GM19238 (cell line): ENCODE measurements around the gene HTRA3.

Source experiments
- DNase-seq: peaks from one replicate; pipeline ENCODE4 v3.0.0; 2011; ENCODE audit warnings: low spot score; ENCODE audit not compliant: insufficient read length

HTRA3 gene

DNA sequence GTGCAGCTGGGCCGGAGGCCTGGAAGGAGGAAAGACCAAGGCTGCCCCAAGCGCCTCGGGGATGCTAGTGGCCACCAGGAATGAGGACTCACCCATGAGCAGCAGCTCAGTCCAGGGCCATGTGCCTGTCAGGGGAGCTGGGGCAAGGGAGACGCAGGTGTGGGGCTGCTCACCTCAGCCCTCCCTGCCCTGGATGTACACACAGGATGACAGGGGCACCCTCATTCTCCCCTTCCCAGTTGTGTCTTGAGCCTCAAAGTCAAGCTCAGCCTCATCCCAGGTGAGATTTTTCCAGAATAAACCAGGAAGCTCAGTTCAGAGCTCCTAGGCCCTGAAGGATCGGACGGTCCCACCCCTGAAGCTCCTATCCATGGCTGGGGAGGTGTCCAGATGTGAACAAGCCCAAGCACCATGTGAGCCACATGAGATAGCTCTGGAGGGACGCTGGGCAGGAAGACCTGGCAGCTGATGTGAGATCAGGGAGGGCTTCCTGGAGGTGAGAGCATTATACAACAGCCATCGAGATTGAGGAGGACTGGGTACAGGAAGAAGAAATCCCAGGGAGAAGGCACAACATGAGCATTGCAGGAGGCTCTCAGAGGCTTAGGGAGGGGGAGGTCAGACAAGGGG lies 23.0 kb downstream of the HTRA3 start:
- DNase-seq: no peak

DNA sequence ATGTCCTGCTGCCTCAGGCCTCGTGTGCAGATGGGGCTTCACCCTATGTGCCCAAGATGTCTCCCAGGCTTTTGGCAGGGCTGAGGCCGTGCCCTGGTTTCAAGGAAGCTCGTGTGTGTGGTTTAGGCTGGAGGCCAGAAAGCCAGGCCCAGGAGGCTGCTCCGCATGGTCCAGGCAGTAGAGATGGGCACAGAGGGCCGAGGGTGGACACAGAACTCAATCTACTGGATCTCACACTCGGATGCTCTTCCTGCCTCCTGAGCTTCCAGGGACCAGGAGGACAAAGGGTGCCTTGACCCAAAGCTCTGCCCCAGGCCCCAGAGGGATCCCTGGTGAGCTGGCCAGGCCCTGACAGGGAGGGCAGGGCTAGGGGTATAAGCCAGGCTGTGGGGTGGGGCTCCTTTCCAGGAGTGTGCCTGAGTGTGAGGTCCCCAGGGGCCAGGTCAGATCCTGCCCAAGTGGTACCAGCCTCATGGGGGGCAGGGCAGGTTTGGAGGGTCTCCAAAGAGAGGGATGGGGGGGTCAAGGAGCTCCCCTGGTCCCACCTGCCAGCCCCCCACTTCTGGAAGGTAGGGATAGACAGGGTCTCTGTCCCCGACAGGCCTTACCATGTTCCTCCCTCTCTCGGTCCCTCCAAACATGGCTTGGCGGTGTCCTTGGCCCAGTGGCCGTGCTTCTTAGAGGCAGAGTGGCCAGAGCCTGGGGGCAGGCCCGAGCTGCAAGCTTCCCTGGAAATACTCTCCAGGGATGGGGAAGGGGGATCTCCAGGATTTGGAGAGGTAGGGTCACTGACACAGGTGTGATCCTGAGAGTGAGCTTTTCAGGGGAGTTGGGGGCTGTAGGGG lies 23.8 kb downstream of the HTRA3 start:
- no peak for DNase-seq

GRCh38 chr4:8294036-8294435 lies 24.5 kb downstream of the HTRA3 start:
- no peak for DNase-seq

- no peak for DNase-seq
Observed at GRCh38 chr4:8294775-8295174, 25.2 kb downstream of the HTRA3 start.

DNA sequence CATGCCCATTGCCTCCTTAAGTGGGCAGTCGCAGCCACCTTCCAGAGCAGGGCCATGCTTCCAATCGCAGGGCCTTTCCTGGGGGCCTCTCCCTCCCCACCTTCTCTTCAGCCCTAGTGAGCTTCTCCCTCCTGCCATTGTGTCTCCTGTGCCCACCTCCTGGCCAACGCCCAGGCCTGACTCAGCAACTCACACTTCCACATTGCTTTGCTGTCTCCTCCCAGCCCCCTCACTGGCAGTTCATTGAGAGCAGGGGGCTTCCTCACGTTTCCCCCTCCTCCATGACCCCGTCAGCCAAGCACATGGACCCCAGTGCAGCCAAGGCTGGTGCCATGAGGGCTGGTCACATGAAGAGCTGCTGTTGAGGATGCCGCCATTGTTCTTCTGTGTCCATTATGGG lies 25.9 kb downstream of the HTRA3 start:
- DNase-seq: no peak

- no peak for DNase-seq
Observed at GRCh38 chr4:8296491-8296890, 26.9 kb downstream of the HTRA3 start.

- no peak for DNase-seq
Observed at GRCh38 chr4:8297141-8297601, 27.6 kb downstream of the HTRA3 start.

GRCh38 chr4:8297691-8298485 lies 28.3 kb downstream of the HTRA3 start:
- no peak for DNase-seq

GRCh38 chr4:8300832-8301231 lies 31.3 kb downstream of the HTRA3 start:
- DNase-seq: no peak

DNA sequence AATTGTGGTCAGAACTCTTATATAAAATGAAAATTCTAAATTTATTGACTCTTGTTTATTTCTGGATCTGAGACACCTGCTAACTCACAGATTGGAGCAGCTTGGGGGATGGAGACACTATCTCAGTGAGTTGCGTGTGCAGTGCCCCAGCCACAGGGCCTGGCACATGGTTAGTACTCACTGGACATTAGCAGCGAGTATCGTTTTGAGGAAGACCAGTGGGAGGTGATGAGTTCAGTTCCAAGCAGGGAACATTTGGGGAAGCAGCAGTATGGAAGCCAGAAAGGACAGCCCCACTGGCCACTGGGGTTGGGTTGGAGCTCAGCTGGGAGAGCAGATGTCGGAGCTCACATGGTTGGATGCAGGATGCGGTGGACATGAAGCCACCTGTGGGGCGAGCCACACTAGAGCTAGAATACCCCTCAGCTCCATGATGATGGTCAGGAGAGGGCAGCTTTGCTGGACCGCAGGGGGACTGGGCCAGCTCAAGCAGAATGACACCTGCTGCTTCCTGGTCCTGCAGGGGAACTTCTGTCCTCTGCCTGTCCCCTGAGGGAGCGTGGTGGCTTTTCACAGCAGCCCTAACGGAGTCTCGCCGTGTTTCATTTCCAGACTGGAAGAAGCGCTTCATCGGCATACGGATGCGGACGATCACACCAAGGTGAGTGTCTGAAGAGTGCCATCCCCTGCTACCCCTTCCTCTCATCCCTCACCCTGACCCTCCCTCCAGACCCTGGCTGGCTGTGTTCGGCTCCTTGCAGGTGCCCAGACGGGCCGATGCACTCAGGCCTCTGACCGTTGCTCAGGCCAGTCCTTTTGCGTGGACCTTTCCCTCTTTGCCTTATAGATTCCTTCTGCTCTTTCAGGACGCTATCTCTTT lies 32.5 kb downstream of the HTRA3 start:
- no peak for DNase-seq

- no peak for DNase-seq
Observed at GRCh38 chr4:8303081-8303480, 33.5 kb downstream of the HTRA3 start.

DNA sequence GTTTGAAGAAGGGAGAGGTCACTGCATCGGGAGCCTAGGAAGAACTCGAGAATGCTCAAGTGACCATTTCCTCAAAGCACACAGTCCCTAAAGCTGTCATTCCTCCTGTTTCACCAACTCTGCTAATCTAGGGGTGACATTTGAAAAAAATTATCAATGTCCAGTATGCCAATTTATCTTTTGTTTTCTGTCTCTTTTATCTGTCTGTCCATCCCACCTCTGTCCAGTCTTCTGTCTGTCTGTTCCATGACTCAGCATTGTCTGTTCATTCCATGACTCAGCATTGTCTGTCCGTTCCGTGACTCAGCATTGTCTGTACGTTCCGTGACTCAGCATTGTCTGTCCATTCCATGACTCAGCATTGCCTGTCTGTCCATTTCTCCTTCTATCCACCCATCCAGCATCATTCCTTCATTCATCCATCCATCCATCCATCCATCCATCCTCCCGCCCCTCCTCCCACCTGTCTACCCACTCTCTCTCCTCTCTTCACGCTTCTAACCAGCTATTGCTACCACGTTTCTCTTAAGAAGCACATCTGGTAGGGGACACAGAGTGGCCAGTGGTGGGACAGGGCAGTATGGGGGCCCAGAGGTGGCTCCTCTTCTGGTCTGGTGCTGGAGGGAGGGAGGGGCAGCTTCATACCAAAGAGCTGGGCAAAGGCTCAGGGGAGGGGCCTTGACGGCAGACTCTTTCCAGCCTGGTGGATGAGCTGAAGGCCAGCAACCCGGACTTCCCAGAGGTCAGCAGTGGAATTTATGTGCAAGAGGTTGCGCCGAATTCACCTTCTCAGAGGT lies 34.1 kb downstream of the HTRA3 start:
- DNase-seq: no peak

GRCh38 chr4:8304827-8305695 lies 35.5 kb downstream of the HTRA3 start:
- DNase-seq: no peak

DNA sequence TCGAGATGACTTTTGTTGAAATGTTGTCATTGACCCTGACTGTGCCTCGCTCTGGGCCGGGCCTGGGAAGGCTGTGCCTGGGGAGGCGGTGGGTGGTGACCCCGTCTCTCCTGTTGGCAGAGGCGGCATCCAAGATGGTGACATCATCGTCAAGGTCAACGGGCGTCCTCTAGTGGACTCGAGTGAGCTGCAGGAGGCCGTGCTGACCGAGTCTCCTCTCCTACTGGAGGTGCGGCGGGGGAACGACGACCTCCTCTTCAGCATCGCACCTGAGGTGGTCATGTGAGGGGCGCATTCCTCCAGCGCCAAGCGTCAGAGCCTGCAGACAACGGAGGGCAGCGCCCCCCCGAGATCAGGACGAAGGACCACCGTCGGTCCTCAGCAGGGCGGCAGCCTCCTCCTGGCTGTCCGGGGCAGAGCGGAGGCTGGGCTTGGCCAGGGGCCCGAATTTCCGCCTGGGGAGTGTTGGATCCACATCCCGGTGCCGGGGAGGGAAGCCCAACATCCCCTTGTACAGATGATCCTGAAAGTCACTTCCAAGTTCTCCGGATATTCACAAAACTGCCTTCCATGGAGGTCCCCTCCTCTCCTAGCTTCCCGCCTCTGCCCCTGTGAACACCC lies 36.4 kb downstream of the HTRA3 start:
- DNase-seq: no peak

DNA sequence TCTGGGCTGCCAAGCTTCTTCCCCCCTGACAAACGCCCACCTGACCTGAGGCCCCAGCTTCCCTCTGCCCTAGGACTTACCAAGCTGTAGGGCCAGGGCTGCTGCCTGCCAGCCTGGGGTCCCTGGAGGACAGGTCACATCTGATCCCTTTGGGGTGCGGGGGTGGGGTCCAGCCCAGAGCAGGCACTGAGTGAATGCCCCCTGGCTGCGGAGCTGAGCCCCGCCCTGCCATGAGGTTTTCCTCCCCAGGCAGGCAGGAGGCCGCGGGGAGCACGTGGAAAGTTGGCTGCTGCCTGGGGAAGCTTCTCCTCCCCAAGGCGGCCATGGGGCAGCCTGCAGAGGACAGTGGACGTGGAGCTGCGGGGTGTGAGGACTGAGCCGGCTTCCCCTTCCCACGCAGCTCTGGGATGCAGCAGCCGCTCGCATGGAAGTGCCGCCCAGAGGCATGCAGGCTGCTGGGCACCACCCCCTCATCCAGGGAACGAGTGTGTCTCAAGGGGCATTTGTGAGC lies 37.0 kb downstream of the HTRA3 start:
- DNase-seq: no peak

DNA sequence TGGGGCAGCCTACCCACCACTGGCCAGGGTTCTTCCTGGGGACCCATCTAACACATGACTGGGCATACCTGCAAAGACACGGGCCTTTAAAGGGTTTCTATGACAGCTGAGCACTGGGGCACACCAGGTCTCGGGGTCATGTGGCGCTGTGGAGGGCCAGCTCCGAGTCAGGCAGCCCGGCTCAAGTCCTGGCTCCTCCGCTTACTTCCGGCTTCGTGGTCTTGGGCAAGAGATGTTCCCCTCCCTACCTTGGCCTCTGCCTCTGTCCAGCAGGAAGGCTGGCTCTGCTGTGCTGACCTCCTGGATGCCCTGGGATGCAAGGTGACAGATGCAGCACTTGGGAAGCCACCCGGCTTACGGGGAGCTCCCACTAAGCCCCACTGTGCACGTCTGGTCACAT lies 37.6 kb downstream of the HTRA3 start:
- DNase-seq: no peak

DNA sequence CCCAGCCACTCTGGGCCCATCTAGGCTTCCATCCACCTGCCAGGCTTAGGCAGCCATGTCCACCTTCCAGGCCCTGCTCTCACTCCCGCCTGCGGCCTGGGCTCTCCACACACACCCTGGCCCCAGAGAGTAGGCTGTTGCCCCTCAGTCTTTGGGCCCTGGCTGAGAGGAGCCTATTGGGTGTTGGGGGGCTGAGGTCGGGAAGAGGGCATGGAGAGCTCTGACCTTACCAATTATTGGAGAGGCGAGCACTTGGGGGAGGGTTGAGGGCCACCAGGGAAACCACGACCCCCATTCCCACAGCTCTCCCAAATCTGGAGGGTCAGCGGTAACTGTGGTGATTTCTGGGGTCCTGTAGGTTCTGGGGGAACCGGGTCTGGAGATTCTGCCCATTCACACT lies 38.2 kb downstream of the HTRA3 start:
- no peak for DNase-seq

GRCh38 chr4:8308144-8308543 lies 38.6 kb downstream of the HTRA3 start:
- DNase-seq: no peak
